Ureter (tissue), 1 donor: ENCODE measurements around the gene MYBL2. TPM values are rescaled to one million over a fixed set of nuclear protein-coding genes. Genes with fewer than 3 reads are reported as not detected.

Experiments used
- DNase-seq: peaks from one replicate; pipeline ENCODE4 v3.0.0-alpha.2; 2020; ENCODE audit warnings: low spot score
- total RNA-seq: library from RNA; stranded (reverse); gene quantifications from one replicate; pipeline ENCODE4 v1.2.4, GENCODE V29; 2023
- donor health status: DM: yes; HTN: yes; CAD: no.

The MYBL2 gene
- total RNA-seq, 1 donor from 2014 or later = 0.60 TPM

GRCh38 chr20:43681991-43682410, 15.1 kb downstream of the MYBL2 start:
- DNase-seq = no peak

GRCh38 chr20:43682446-43682845, 15.5 kb downstream of the MYBL2 start:
- DNase-seq = no peak

GRCh38 chr20:43686820-43687219, 19.9 kb downstream of the MYBL2 start:
- DNase-seq = no peak

GRCh38 chr20:43689165-43689564, 22.3 kb downstream of the MYBL2 start:
- no peak for DNase-seq

- DNase-seq = no peak
Observed at GRCh38 chr20:43690943-43691598, 24.2 kb downstream of the MYBL2 start.

GRCh38 chr20:43691928-43692524, 25.1 kb downstream of the MYBL2 start:
- no peak for DNase-seq

- no peak for DNase-seq
Observed at GRCh38 chr20:43694763-43695162, 27.8 kb downstream of the MYBL2 start.

- no peak for DNase-seq
Observed at GRCh38 chr20:43695571-43695970, 28.7 kb downstream of the MYBL2 start.

GRCh38 chr20:43699941-43700565, 33.1 kb downstream of the MYBL2 start:
- DNase-seq = no peak

GRCh38 chr20:43700627-43701026, 33.7 kb downstream of the MYBL2 start:
- no peak for DNase-seq

- DNase-seq = no peak
Observed at GRCh38 chr20:43702502-43702901, 35.6 kb downstream of the MYBL2 start.

GRCh38 chr20:43710370-43711044, 43.6 kb downstream of the MYBL2 start:
- DNase-seq = no peak

- DNase-seq = no peak
Observed at GRCh38 chr20:43711098-43711654, 44.3 kb downstream of the MYBL2 start.

GRCh38 chr20:43715044-43715443, 48.1 kb downstream of the MYBL2 start:
- no peak for DNase-seq

GRCh38 chr20:43715511-43715910, 48.6 kb downstream of the MYBL2 start:
- DNase-seq = no peak

GRCh38 chr20:43716123-43716522, 49.2 kb downstream of the MYBL2 start:
- DNase-seq = no peak

GRCh38 chr20:43716757-43717615, 50.1 kb downstream of the MYBL2 start:
- no peak for DNase-seq

- DNase-seq = no peak
Observed at GRCh38 chr20:43717616-43717995, 50.7 kb downstream of the MYBL2 start.

- DNase-seq = no peak
Observed at GRCh38 chr20:43720007-43720406, 53.1 kb downstream of the MYBL2 start.

- DNase-seq = no peak
Observed at GRCh38 chr20:43721097-43721428, 54.1 kb downstream of the MYBL2 start.

GRCh38 chr20:43721429-43722152, 54.7 kb downstream of the MYBL2 start:
- no peak for DNase-seq
